GM23338 (cell line): ENCODE results near the gene STXBP5. TPM values are rescaled to one million over a fixed set of nuclear protein-coding genes. Genes with fewer than 3 reads are reported as not detected.

Experiments used
- ATAC-seq: fragments of 200-7000 bp; cut with Tn5 transposase; 3 replicates; pipeline ENCODE4 v1.9.1; 2020
- DNase-seq: peaks from one replicate; pipeline ENCODE4 v3.0.0-alpha.2; 2015; ENCODE audit warnings: low spot score
- H2AFZ ChIP-seq: fragments of 200-600 bp; sonication (generic); 2 replicates; pipeline ENCODE4 v1.8.0; 2016; ENCODE audit warnings: antibody characterized with exemption, mild to moderate bottlenecking, moderate library complexity
- H3F3A ChIP-seq: fragments of 200-600 bp; sonication (generic); replicated peaks from 2 replicates; pipeline ENCODE4 v1.8.0; 2017; ENCODE audit warnings: antibody characterized with exemption, mixed run types, low read depth
- H3K27ac ChIP-seq: fragments of 200-600 bp; sonication (generic); 2 replicates; pipeline ENCODE4 v1.6.1; 2016; ENCODE audit warnings: low read depth
- H3K27me3 ChIP-seq: fragments of 200-600 bp; sonication (generic); 2 replicates; pipeline ENCODE4 v1.8.0; 2016; ENCODE audit warnings: mild to moderate bottlenecking, mixed run types, moderate library complexity; ENCODE audit not compliant: insufficient read depth
- H3K36me3 ChIP-seq: fragments of 200-600 bp; sonication (generic); 2 replicates; pipeline ENCODE4 v1.8.0; 2016; ENCODE audit warnings: mild to moderate bottlenecking; ENCODE audit not compliant: insufficient read depth
- H3K4me1 ChIP-seq: fragments of 200-600 bp; sonication (generic); 2 replicates; pipeline ENCODE4 v1.8.0; 2016; ENCODE audit warnings: mild to moderate bottlenecking, moderate library complexity; ENCODE audit not compliant: insufficient read depth
- H3K4me2 ChIP-seq: fragments of 200-600 bp; sonication (generic); 2 replicates; pipeline ENCODE4 v1.7.1; 2017; ENCODE audit warnings: mixed run types
- H3K4me3 ChIP-seq: fragments of 200-600 bp; sonication (generic); 2 replicates; pipeline ENCODE4 v1.6.1; 2016; ENCODE audit warnings: mixed run types
- H3K79me2 ChIP-seq: fragments of 200-600 bp; sonication (generic); replicated peaks from 2 replicates; pipeline ENCODE4 v1.8.0; 2017; ENCODE audit warnings: mild to moderate bottlenecking; ENCODE audit not compliant: insufficient read depth
- H3K9me2 ChIP-seq: fragments of 200-600 bp; sonication (generic); 2 replicates; pipeline ENCODE4 v1.8.0; 2017; ENCODE audit not compliant: insufficient read depth
- H4K20me1 ChIP-seq: fragments of 200-600 bp; sonication (generic); replicated peaks from 2 replicates; pipeline ENCODE4 v1.8.0; 2017; ENCODE audit warnings: mild to moderate bottlenecking; ENCODE audit not compliant: insufficient read depth
- H3K27ac Mint-ChIP-seq: 2 replicates; pipeline ENCODE4 v1.8.0; 2020; ENCODE audit warnings: inconsistent platforms, mild to moderate bottlenecking, moderate library complexity, mixed read lengths
- H3K27me3 Mint-ChIP-seq: 3 replicates; pipeline ENCODE4 v1.8.0; 2022; ENCODE audit warnings: low read depth, mild to moderate bottlenecking, moderate library complexity, mixed read lengths, inconsistent platforms; ENCODE audit not compliant: insufficient read depth, poor library complexity
- H3K36me3 Mint-ChIP-seq: 3 replicates; pipeline ENCODE4 v1.8.0; 2021; ENCODE audit warnings: low read depth, mild to moderate bottlenecking, inconsistent platforms, moderate library complexity, mixed read lengths
- H3K4me1 Mint-ChIP-seq: 3 replicates; pipeline ENCODE4 v1.8.0; 2020; ENCODE audit warnings: mild to moderate bottlenecking, inconsistent platforms, mixed read lengths
- H3K4me3 Mint-ChIP-seq: 3 replicates; pipeline ENCODE4 v1.8.0; 2021; ENCODE audit warnings: moderate library complexity, mild to moderate bottlenecking, inconsistent platforms, mixed read lengths
- H3K9me3 Mint-ChIP-seq: 3 replicates; pipeline ENCODE4 v1.8.0; 2020; ENCODE audit warnings: moderate library complexity, mild to moderate bottlenecking, inconsistent platforms, mixed read lengths
- CREB1 ChIP-seq: fragments of 250-450 bp; sonication (Bioruptor Pico); IDR thresholded peaks from 2 replicates; pipeline ENCODE4 v1.5.0; 2020; ENCODE audit warnings: low read depth, mild to moderate bottlenecking, moderate library complexity
- ETS1 ChIP-seq: IDR thresholded peaks from 2 replicates; pipeline ENCODE4 v1.6.1; 2016; ENCODE audit warnings: antibody characterized with exemption
- EZH2 ChIP-seq: fragments of 200-600 bp; sonication (generic); IDR thresholded peaks from one replicate; pipeline ENCODE4 v1.8.0; 2017; ENCODE audit warnings: antibody characterized with exemption, mild to moderate bottlenecking, low read depth; ENCODE audit not compliant: unreplicated experiment
- EZH2phosphoT487 ChIP-seq: fragments of 200-600 bp; sonication (generic); IDR thresholded peaks from one replicate; pipeline ENCODE4 v1.8.1; 2018; ENCODE audit warnings: antibody characterized with exemption; ENCODE audit not compliant: unreplicated experiment
- JUNB ChIP-seq: IDR thresholded peaks from one replicate; pipeline ENCODE4 v1.6.1; 2016; ENCODE audit warnings: antibody characterized with exemption; ENCODE audit not compliant: unreplicated experiment
- NANOG ChIP-seq: IDR thresholded peaks from 2 replicates; pipeline ENCODE4 v1.6.1; 2016; ENCODE audit warnings: antibody characterized with exemption, borderline replicate concordance
- POLR2AphosphoS5 ChIP-seq: IDR thresholded peaks from 2 replicates; pipeline ENCODE4 v1.6.1; 2016; ENCODE audit warnings: antibody characterized with exemption, low read depth
- REST ChIP-seq: IDR thresholded peaks from one replicate; pipeline ENCODE4 v1.6.1; 2018; ENCODE audit warnings: antibody characterized with exemption; ENCODE audit not compliant: unreplicated experiment
- STAT1 ChIP-seq: IDR thresholded peaks from one replicate; pipeline ENCODE4 v1.6.1; 2016; ENCODE audit warnings: antibody characterized with exemption; ENCODE audit not compliant: unreplicated experiment
- ZNF114 ChIP-seq: fragments of 250-450 bp; sonication (Bioruptor Pico); IDR thresholded peaks from 2 replicates; pipeline ENCODE4 v1.5.0; 2020; ENCODE audit warnings: mild to moderate bottlenecking, moderate library complexity
- polyA plus RNA-seq: library from polyadenylated mRNA; unstranded; fragments of >200 nt; fragmentation: Nextera tagmentation; extraction: Ambion mirVana; gene quantifications from 2 replicates; pipeline ENCODE4 v1.2.1, GENCODE V29; 2016
- total RNA-seq: library from RNA; depleted of rRNA; stranded (reverse); fragments of >200 nt; shearing (Covaris generic); gene quantifications from 2 replicates; pipeline ENCODE4 v1.2.3, GENCODE V29; 2014
- TF ChIP-seq, protein P1 (sequence below), 2 experiments: fragments of 200-600 bp in 1 of 2; sonication (generic) in 1 of 2; conservative IDR thresholded peaks; 2 replicates each; pipeline versions ENCODE4 v1.5.1 to v1.6.1; 2016 to 2017; ENCODE audit warnings: antibody characterized with exemption in 2 of 2, low read depth in 2 of 2, mild to moderate bottlenecking in 2 of 2, moderate library complexity in 1 of 2

The STXBP5 gene
- total and polyA plus RNA-seq, 2 experiments from 2014 or later, result 3.9 to 17.8 TPM

GRCh38 chr6:147192278-147192911 is 11.8 kb upstream of the STXBP5 start (continued):
- TF ChIP-seq REST (no peak), NANOG (no peak), ZNF114 (CRISPR knock-in tag) (no peak), CREB1 (no peak), STAT1 (no peak), JUNB (no peak), ETS1 (no peak), EZH2 (no peak), EZH2phosphoT487 (no peak)

DNA sequence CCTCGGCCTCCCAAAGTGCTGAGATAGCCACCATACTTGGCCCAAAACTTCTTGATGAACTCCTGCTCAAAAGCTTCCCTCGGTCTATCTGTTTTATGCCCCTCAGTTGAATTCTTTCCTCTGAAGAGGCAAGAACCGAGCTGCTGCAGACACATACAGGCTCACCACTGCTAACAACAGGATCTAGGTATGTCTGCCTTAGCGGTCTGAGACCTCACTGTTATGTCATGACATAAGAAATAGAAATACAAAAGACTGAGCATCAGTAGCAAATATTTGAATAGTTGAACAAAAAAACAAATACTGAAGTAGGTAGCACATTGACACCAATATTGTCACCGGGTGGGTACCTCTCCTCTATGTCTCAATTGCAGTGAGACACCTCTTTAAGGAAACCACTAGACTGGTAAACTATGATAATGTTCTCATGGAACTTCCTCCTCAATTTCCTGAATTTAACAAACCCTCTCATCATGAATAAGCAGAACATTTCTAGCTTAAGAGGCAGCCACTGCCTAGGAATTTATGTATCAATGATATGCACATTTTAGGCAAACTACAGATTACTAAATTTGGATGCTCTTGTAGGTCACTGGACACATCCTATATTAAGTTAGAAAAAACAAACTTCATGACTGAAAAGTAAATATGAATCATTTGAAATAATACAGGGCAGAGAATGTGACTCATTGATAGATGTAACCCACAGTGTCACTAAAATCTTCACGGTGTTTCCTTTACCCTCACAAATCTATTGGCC is 9.4 kb upstream of the STXBP5 start:
- ATAC-seq, result no peak
- TF ChIP-seq ETS1 (no peak), NANOG (no peak), EZH2phosphoT487 (no peak), POLR2AphosphoS5 (no peak), EZH2 (no peak)
- TF ChIP-seq, protein P1, sequence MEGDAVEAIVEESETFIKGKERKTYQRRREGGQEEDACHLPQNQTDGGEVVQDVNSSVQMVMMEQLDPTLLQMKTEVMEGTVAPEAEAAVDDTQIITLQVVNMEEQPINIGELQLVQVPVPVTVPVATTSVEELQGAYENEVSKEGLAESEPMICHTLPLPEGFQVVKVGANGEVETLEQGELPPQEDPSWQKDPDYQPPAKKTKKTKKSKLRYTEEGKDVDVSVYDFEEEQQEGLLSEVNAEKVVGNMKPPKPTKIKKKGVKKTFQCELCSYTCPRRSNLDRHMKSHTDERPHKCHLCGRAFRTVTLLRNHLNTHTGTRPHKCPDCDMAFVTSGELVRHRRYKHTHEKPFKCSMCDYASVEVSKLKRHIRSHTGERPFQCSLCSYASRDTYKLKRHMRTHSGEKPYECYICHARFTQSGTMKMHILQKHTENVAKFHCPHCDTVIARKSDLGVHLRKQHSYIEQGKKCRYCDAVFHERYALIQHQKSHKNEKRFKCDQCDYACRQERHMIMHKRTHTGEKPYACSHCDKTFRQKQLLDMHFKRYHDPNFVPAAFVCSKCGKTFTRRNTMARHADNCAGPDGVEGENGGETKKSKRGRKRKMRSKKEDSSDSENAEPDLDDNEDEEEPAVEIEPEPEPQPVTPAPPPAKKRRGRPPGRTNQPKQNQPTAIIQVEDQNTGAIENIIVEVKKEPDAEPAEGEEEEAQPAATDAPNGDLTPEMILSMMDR (conservative IDR thresholded peaks at IDR 0.05; ENCODE audit: low read depth in 2 of 2), result no peak
- DNase-seq, result no peak
- Histone ChIP-seq H3K4me1 (no peaks in the 10 kb centered on the region), H4K20me1 (no peaks in the 10 kb centered on the region), H3K4me2 (no peak overlapping the region), H3K27ac (no peak overlapping the region), H3F3A (no peaks in the 10 kb centered on the region), H2AFZ (no peak overlapping the region), H3K4me3 (no peak overlapping the region), H3K9me2 (peaks cover 3% of the 10 kb centered on the region; the same call in 1 of the 2 replicates), H3K36me3 (no peaks in the 10 kb centered on the region), H3K79me2 (no peaks in the 10 kb centered on the region), H3K27me3 (no peaks in the 10 kb centered on the region)
- Mint-ChIP-seq H3K36me3 (no peaks in the 10 kb centered on the region), H3K9me3 (no peaks in the 10 kb centered on the region; the same call in 2 of the 3 replicates), H3K27ac (no peak overlapping the region), H3K4me1 (no peaks in the 10 kb centered on the region), H3K27me3 (peaks cover 2% of the 10 kb centered on the region), H3K4me3 (no peak overlapping the region)
